ENCODE data around the gene NOP10.
A peak's percentile ranks its signal among the peaks of the same experiment; 100 is the strongest.
"Not testable (repeated sequence)": the region's sequence is repeated elsewhere in the genome, so short reads cannot be mapped to it uniquely, and the experiment has no call there.

NOP10 gene

DNA sequence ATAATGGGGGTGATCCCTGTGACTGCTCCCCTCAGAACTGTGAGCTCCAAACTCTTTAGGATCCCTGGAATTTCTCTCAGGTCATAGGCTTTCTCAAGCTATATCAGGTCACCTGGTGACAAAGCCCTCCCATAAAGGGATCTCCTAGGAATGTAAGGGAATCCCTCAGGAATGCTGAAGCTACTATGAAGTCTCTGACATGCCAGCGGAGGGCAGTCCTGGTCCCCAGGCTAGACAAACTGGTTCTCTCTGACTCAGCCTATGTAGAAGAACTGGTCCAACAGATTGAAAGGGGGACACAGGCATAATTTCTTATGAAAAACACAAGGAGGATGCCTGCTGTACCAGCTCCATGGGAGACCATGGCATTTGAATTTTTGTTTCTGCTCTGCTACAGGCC lies 17.4 kb upstream of the NOP10 start:
- in situ Hi-C loops (cut with MboI; ENCODE audit: low pct_unique_long_range_greater_than_20kb, low sequenced_read_pairs): no loop called here

DNA sequence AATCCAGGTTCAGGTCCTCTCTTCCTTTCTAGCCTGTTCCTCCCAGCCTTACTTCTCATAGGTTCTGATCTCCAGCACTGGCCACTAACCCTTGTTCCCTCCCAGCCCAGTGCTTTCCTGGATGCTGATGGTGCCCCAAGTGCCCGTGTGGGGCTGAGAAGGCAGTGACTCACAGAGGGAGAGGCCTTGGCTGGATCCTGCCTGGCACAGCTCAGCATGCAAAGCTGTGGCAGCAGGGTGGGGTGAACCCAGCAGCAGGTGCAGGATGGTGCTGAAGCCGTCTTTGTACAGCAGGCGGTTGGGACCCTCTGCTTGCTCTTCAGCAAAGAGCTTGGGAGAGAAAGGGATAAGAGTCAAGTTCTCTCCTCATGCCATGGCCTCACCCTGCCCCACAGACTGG lies 16.5 kb upstream of the NOP10 start:
- no peak for DNase-seq
- in situ Hi-C loops (cut with MboI; ENCODE audit: low pct_unique_long_range_greater_than_20kb, low sequenced_read_pairs): no loop called here

More for the DNA sequence above, 17.4 kb upstream of the NOP10 start:
- DNase-seq: no peak

DNA sequence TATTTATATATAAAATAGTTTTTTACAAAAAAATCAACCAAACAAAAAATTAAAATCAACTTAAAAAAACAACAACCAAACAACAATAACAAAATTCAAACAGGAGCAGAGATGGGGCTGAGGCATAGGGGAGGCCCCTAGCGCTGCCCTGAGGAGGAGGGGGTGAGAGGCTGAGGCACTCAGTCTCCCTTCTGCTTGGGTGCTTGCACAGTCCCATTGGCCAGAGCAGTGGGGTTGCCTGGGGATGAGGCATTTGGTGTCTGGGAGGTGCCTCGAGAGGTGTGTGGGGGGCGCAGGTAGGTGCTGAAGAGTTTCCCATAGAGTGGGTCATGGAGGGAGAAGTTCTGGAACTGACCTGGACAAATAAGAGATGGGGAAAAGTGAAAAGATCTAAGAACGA lies 16.0 kb upstream of the NOP10 start:
- in situ Hi-C loops (cut with MboI; ENCODE audit: low pct_unique_long_range_greater_than_20kb, low sequenced_read_pairs): no loop called here
- no peak for DNase-seq

DNA sequence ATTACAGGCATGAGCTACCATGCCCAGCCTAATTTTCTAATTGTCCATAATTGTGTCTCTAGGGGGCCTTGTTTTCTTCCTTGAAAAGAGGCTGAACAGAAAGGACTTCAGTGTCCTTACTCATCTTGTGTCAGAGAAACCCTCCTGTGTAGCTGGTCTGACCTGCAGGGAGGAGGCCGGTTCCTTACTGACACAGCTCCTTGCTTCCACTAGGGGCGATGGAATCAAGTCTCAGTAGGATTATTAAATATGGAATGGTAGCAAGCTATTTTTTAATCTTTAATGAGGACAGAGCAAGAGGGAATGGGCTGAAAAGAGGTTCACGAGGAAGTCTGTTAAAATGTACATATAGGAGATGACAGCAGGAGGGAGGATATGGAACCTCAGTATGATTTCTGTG lies 15.4 kb upstream of the NOP10 start:
- no peak for DNase-seq
- in situ Hi-C loops (cut with MboI; ENCODE audit: low pct_unique_long_range_greater_than_20kb, low sequenced_read_pairs): no loop called here

DNA sequence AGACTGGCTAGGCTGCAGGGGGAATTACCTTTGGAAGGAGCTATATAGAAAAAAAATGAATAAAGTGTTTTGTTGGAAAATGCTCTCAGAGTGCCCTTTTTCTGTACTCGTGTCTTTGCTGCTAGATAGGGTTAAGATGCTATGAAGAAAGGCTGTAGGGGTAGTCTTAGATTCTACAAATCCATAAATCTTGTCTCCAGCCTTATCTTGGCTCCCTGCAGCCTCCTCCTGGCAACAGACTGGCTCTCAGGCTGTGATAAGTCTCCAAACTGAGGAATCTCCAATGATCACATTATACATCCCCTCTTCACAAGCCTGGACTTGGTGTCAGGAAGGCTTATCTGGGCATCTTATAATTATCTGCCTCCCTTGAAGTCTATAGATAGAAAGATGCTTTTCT lies 14.7 kb upstream of the NOP10 start:
- in situ Hi-C loops (cut with MboI; ENCODE audit: low pct_unique_long_range_greater_than_20kb, low sequenced_read_pairs): no loop called here
- DNase-seq: no peak

DNA sequence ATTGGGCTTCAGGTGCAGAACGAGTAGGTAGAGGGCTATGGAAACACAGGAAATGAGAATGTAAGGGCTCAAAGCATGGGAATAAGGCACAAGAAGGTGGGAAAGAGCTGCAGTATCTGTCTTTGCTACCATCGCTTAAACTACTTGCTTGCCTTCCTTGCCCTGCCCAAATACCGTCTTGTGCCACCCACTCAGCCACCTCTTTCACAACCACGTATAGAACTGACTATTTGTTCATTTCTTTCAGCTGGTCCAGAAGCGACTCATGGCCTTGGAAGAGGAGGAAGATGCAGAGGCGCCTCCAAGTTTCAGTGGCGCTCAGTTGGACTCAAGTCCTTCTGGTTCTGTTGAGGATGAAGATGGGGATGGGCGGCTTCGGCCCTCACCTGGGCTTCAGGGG lies 12.3 kb upstream of the NOP10 start:
- no peak for DNase-seq
- in situ Hi-C loops (cut with MboI; ENCODE audit: low pct_unique_long_range_greater_than_20kb, low sequenced_read_pairs): no loop called here

DNA sequence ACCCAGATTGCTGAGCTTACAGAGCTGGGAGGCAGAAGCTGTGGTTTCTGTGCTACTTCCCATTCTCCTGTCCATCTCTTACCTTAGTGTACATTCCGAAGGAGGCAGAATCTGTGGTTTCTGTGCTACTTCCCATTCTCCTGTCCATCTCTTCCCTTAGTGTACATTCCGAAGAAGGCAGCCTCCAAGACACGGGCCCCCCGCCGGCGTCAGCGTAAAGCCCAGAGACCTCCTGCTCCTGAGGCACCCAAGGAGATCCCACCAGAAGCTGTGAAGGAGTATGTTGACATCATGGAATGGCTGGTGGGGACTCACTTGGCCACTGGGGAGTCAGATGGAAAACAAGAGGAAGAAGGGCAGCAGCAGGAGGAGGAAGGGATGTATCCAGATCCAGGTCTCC lies 11.3 kb upstream of the NOP10 start:
- DNase-seq: no peak
- in situ Hi-C loops (cut with MboI; ENCODE audit: low pct_unique_long_range_greater_than_20kb, low sequenced_read_pairs): no loop called here

DNA sequence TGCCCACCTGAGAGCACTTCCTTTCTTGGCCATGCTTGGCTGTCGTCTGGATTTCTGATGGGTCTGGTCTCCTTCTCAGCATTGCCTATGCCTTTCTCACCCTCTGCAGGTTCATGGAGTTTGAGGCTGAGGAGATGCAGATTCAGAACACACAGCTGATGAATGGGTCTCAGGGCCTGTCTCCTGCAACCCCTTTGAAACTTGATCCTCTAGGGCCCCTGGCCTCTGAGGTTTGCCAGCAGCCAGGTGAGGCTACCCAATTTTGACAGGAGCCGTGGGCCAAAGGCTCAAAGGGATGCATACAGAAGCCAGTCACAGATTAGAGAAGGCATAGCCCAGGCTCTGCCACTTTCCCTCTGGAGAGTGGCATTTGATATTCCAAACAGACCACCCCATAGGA lies 10.7 kb upstream of the NOP10 start:
- DNase-seq: no peak
- in situ Hi-C loops (cut with MboI; ENCODE audit: low pct_unique_long_range_greater_than_20kb, low sequenced_read_pairs): no loop called here

DNA sequence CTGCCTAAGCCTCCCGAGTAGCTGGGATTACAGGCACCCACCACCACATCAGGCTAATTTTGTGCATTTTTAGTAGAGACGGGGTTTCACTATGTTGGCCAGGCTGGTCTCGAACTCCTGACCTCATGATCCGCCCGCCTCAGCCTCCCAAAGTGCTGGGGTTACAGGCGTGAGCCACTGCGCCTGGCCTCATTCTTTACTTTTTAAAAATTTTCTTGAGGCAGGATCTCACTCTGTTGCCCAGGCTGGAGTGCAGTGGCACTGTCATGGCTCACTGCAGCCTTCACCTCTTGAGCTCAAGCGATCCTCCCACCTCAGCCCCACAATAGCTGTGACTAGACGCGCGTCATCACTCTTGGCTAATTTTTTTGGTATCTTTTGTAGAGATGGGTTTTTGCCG lies 10.1 kb upstream of the NOP10 start:
- in situ Hi-C loops (cut with MboI; ENCODE audit: low pct_unique_long_range_greater_than_20kb, low sequenced_read_pairs); DNase-seq: not testable (repeated sequence)

DNA sequence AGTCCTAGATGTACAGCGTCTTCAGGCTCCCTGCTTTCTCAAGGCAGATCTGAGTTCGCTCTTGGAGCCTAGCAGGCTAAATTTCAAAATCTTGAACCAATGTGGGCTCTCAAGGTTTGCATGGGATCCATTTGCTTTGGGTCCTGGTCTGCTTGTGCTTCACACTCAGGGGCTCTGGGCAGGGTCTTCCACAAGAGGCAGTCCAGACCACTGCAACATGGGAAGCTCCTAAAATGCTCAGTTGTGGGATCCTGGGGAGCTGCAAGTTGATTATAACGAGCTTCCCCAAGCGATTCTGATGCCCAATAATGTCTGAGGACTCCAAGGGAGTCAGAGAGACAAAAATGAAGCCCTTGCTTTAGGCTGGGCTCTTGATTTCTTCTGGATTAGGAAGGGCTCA lies 6.8 kb upstream of the NOP10 start:
- in situ Hi-C loops (cut with MboI; ENCODE audit: low pct_unique_long_range_greater_than_20kb, low sequenced_read_pairs): no loop called here
- DNase-seq: no peak

DNA sequence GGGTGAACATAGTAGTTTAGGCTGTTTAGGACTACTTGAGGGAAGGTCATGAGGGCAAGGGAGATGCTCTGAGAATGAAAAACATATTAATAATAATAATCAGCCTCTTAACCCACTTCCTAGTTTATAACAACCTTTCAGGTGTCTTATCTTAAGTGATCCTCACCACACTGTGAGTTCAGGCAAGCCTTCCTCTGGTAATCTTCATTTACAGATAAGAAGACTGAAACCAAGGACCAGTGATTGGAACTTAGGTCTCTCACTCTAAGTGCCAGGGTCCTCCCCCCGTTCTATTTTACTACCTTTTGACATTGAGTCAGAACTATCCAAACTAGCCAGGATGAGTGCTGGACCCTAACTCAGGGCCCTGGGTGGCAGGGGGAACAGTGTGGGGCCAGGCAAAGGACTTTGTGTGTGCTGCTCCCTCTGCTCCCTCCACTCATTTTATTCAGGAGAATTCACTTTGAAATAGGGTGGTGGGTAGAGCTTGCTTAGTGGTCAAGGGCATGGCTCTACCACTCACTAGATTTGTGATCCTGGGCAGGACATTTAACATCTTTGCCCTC lies 5.9 kb upstream of the NOP10 start:
- in situ Hi-C loops (cut with MboI; ENCODE audit: low pct_unique_long_range_greater_than_20kb, low sequenced_read_pairs): no loop called here
- DNase-seq: no peak

DNA sequence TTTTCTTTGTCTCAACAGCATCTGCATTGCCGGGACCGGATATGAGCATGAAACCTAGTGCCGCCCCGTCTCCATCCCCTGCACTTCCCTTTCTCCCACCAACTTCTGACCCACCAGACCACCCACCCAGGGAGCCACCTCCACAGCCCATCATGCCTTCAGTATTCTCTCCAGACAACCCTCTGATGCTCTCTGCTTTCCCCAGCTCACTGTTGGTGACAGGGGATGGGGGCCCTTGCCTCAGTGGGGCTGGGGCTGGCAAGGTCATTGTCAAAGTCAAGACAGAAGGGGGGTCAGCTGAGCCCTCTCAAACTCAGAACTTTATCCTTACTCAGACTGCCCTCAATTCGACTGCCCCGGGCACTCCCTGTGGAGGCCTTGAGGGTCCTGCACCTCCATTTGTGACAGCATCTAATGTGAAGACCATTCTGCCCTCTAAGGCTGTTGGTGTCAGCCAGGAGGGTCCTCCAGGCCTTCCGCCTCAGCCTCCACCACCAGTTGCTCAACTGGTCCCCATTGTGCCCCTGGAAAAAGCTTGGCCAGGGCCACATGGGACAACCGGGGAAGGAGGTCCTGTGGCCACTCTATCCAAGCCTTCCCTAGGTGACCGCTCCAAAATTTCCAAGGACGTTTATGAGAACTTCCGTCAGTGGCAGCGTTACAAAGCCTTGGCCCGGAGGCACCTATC lies 5.2 kb upstream of the NOP10 start:
- in situ Hi-C loops (cut with MboI; ENCODE audit: low pct_unique_long_range_greater_than_20kb, low sequenced_read_pairs): no loop called here
- no peak for DNase-seq

DNA sequence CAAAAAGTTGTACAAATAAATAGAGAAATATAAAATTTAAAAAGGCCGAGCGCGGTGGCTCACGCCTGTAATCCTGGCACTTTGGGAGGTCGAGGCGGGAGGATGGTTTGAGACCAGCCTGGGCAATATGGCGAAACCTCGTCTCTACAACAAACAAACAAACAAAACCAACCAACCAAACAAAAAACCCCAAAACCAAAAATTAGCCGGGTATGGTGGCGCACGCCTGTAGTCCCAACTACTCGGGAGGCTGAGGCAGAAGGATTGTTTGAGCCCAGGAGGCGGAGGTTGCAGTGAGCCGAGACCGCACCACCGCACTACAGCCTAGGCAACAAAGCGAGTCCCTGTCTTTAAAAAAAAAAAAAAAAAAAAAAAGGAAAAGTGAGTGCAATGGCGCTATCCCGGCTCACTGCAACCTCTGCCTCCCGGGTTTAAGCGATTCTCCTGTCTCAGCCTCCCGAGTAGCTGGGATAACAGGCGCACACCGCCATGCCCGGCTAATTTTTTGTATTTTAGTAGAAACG lies 661 bp downstream of the NOP10 start:
- DNase-seq: peak; percentile 36
- in situ Hi-C loops (cut with MboI; ENCODE audit: low pct_unique_long_range_greater_than_20kb, low sequenced_read_pairs): not testable (repeated sequence)

DNA sequence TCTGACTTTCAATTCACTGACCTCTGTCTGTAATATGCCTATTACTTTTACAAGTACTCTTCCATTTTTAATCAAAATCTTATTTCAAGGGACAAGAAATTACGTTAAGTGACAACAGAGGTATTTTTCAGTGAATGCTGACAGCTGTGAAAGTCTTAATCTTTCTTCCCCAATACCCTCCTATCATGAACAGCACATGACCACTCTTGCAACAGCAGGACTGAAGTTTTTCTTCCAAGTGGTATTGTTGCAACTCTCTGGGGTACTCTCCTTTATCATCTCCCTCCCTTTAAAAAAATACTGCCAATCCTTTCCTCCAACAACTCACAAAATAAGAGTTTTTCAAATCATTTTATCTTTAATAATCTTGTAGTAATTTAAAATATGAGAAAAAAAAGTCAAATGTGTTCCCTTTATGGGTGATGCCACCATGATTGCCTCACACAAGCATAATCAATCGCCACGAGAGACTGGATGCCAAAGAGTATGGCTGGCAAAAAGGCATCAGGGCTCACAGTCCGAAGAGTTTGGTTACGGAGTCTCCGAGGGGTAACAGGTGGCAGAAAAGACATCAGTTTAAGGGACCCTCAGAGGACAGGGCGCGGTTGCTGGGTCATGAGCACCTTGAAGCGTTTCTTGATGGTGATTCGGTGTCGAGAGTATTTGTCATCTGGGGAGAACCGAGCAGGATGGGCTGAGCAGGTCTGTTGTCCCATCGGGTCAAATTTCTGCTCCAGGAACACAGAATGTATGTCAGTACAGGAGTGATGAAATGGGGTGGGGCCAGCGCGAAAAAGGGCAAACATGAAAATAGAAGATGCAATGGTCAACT lies 1.3 kb downstream of the NOP10 start:
- in situ Hi-C loops (cut with MboI; ENCODE audit: low pct_unique_long_range_greater_than_20kb, low sequenced_read_pairs): no loop called here
- no peak for DNase-seq

DNA sequence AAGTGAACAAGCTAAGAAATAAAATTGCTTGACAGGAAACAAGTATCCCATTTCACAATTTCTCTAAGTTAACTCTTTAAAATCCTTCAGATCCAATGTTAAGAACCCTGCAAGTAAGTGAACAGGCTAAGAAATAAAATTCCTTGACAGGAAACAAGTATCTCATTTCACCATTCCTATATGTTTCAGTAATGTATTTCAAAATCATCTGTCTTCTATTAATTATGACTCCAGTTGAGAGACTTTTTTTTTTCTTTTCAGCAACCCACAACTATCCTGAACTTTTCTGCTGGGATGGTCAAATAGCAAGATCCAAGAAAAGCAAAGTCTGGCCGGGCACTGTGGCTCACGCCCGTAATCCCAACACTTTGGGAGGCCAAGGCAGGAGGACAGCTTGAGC lies 3.0 kb downstream of the NOP10 start:
- in situ Hi-C loops (cut with MboI; ENCODE audit: low pct_unique_long_range_greater_than_20kb, low sequenced_read_pairs): no loop called here
- DNase-seq: no peak

DNA sequence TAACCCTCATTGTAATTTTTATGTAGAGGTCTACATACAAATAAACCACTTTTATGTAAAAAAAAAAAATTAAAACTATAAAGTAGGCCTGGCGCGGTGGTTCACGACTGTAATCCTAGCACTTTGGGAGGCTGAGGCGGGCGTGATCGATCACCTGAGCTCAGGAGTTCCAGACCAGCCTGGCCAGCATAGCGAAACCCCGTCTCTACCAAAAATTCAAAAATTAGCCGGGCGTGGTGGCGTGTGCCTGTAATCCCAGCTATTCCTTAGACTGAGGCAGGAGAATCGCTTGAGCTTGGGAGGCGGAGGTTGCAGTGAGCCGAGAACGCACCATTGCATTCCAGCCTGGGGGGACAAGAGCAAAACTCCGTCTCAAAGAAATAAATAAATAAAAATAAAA lies 4.6 kb downstream of the NOP10 start:
- DNase-seq: no peak
- in situ Hi-C loops (cut with MboI; ENCODE audit: low pct_unique_long_range_greater_than_20kb, low sequenced_read_pairs): no loop called here

DNA sequence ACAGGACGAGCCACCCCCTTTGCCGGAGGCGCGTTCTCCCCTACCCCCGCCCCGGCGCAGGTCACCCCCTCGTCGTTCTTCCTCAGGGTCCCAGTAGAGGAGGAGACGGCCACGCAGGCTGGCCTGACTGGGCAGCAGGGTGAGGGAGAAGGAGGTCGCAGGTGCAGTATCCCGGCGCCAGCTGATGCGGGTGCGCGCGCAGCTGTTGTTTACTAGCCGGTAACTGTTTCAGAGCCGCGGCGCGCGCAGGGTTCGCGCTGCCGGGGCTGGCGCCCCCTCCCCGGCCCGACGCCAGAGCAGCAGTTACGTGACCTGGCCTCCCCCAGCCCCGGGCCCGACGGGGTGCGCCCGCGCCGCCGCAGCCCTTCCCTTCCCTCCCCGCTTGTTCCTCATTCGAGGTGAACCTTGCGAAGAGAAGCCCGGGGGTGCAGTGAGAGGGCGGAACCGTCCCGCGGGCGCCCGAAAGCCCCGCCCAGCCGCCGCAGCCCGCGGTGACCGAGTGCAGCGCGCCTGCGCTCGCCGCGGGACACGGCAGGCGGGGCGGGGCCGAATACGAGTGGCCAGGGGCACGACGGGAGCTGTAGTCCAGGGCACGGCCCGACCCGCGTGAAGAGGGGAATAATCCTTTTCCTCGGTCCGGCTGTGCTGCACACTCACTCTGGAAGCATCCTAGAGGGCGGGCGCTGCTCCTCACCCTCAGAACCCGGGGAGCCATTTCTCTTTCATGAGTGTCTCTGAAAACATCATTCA lies 5.2 kb downstream of the NOP10 start, which contains the start of gene SLC12A6:
Gene SLC12A6 (minus strand): TSS at position 225 of the 750 bp plus-strand sequence. CDS start 1,101 bp downstream, outside the sequence.
- in situ Hi-C loops (cut with MboI; ENCODE audit: low pct_unique_long_range_greater_than_20kb, low sequenced_read_pairs): no loop called here
- DNase-seq: peak; percentile 97

DNA sequence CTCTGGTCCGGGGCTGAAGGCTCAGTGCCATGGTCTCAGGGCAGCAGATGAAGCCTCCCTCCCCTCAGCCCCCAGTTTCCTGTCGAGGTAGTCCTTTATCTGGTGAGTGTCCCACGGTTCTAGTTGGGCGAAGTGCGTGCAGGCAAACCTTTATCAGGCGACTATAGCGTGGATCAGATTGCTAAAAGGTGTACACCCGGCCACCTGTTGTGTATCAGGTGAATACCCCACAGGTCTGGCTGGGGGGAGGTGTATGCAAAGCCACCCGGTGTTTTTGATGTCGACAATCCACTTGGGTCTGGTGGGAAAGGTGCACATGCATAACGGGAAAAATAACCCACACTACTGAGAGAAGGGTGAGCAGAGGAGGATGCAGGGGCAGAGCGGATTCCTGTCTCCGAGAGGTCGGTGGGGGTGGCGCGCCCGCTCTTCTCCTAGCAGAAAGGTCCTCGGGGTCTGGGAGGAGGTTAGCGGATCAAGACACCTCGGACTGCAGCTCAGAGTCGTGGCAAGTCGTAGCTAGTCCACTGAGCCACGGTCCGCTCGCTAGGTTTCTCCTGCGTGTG lies 5.9 kb downstream of the NOP10 start:
- peak; percentile 28 for DNase-seq
- in situ Hi-C loops (cut with MboI; ENCODE audit: low pct_unique_long_range_greater_than_20kb, low sequenced_read_pairs): no loop called here
